ENCODE measurements around the gene ALCAM. TPM values are rescaled to one million over a fixed set of nuclear protein-coding genes. Genes with fewer than 3 reads are reported as not detected.

The ALCAM gene
- total and polyA plus RNA-seq, 2 of the 8 experiments (the other 6 are each of a cell fraction or from before 2014, with no cell fraction given) = 10.8 to 33.0 TPM

DNA sequence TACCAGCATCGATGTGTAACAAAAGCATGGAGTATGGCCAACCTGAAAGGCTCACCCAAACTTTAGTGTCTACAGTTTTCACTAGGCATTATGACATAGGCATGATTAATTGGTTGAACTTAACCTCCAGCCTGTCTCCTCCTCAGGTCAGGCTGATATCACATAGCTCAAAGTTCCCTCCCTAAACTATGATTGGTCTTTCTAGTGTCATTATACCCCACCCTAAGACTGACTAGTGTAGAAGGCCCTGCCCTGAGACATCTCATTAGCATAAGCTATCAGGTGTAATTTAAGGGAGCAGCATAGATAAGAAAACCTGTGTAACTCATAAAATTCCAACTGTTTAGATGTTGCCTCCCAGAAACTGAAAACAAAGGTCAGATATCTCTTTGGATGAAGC lies 195.2 kb downstream of the ALCAM start (continued):
- TF ChIP-seq TBP (IDR thresholded peaks at IDR 0.05; ENCODE audit: low read depth, low read length) = no peak
- no peak for TF ChIP-seq GABPA (IDR thresholded peaks at IDR 0.05; ENCODE audit: borderline replicate concordance, insufficient read depth, low read length)

Measured in H1 (cell line).